ENCODE measurements around the gene DUSP5. TPM values are rescaled to one million over a fixed set of nuclear protein-coding genes. Genes with fewer than 3 reads are reported as not detected.
A peak's percentile ranks its signal among the peaks of the same experiment; 100 is the strongest.

Gene DUSP5
- total RNA-seq, 1 experiment from 2014 or later: 137 TPM

DNA sequence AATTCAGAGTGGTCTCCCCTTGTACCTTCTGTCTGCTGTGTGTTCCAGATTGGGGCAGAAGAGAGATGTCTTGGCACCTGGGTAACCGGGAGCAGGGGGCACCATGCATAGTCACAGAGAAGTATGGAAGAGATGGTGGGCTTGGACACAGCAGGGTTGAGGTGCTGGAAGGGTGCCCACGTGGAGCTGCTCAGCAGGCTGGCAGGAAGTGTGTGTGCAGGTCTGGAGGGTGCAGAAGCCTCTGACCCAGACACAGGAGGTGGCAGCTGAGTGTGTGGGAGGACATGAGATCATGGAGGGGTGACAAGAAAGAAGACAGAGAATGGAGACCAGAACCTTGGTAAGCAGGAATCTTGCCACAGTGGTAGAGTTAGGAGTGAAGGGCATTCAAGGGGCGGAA lies 42.3 kb upstream of the DUSP5 start:
- POLR2A ChIA-PET: interaction anchor here (1.3 to 1.4 kb wide), 2 partner anchors 9 to 37 kb away, joined by 4 read pairs; no protein-coding TSS in a partner anchor
- no peak overlapping the region for H3K9ac ChIP-seq (ENCODE audit: low read length)
- TF ChIP-seq POLR2A (IDR thresholded peaks at IDR 0.05; ENCODE audit: borderline replicate concordance, extremely low read depth, insufficient read depth, insufficient read length) (no peak), TCF7L2 (IDR thresholded peaks at IDR 0.05; ENCODE audit: borderline replicate concordance, extremely low read depth, insufficient read depth, insufficient read length) (no peak), YY1 (IDR thresholded peaks at IDR 0.05; ENCODE audit: extremely low read depth, insufficient replicate concordance, low read depth, low read length) (no peak), SRF (IDR thresholded peaks at IDR 0.05; ENCODE audit: low read depth) (no peak), CBX3 (IDR thresholded peaks at IDR 0.05; ENCODE audit: low read depth) (no peak), ZFX (IDR thresholded peaks at IDR 0.05) (no peak), CTCF (IDR thresholded peaks at IDR 0.05 in 2 of 3, conservative IDR thresholded peaks at IDR 0.05 in 1 of 3; ENCODE audit: borderline replicate concordance in 1 of 3, insufficient read depth in 1 of 3, low read depth in 2 of 3, low read length in 2 of 3) (no peak), REST (IDR thresholded peaks at IDR 0.05; ENCODE audit: low read depth) (no peak)
- TF ChIP-seq, protein P1, sequence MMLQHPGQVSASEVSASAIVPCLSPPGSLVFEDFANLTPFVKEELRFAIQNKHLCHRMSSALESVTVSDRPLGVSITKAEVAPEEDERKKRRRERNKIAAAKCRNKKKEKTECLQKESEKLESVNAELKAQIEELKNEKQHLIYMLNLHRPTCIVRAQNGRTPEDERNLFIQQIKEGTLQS (IDR thresholded peaks at IDR 0.05): no peak
- H3K27ac ChIP-seq (ENCODE audit: low read depth, low read length): peak overlapping the region; percentile 11; the same call in 1 of the 2 replicates
- no peaks in the 10 kb centered on the region for H3K36me3 ChIP-seq (ENCODE audit: control insufficient read depth in 1 of 2, insufficient read depth in 2 of 2, low read length in 2 of 2)
- H3K9me3 ChIP-seq (ENCODE audit: control insufficient read depth in 1 of 2, insufficient read depth in 1 of 2, low read depth in 1 of 2, low read length in 2 of 2): no peaks in the 10 kb centered on the region
- no peak for ATAC-seq
- RAD21 ChIA-PET (ENCODE audit: low non-redundant PET in 1 of 2, low total read pairs in 2 of 2, uncharacterized antibody in 2 of 2, unreplicated experiment in 2 of 2): no interaction called here
- H3K4me3 ChIP-seq (replicated peaks in 1 of 2; ENCODE audit: low read depth in 1 of 2, low read length in 2 of 2): no peak overlapping the region
- no TSS peak for BruUV-seq (replicated peaks)
- CTCF ChIA-PET: interaction anchor here (0.8 kb wide), 1 partner anchor 12 kb away, joined by 3 read pairs; no protein-coding TSS in a partner anchor
- no peaks in the 10 kb centered on the region for H3K79me2 ChIP-seq (ENCODE audit: insufficient read depth, low read length)
- H4K20me1 ChIP-seq (ENCODE audit: insufficient read depth): no peaks in the 10 kb centered on the region
- no peak for DNase-seq (ENCODE audit: low read depth, low spot score)
- H2AFZ ChIP-seq (ENCODE audit: low read depth, low read length, poor library complexity, severe bottlenecking): peak overlapping the region; percentile 20
- intact Hi-C loops (cut with micrococcal nuclease): no loop called here
- H3K4me2 ChIP-seq (ENCODE audit: low read length): peak overlapping the region; percentile 25
- H3K4me1 ChIP-seq (ENCODE audit: control insufficient read depth in 1 of 2, insufficient read depth in 2 of 2, low read length in 2 of 2): peaks cover 48 to 52% of the 10 kb centered on the region in 2 experiments
- no peaks in the 10 kb centered on the region for H3K27me3 ChIP-seq (ENCODE audit: insufficient read depth, low read length)
- H3K9me2 ChIP-seq (ENCODE audit: insufficient read depth): no peaks in the 10 kb centered on the region

Measured in HCT116 (cell line).